A549 (cell line): ENCODE data around the gene PHAF1. TPM values are rescaled to one million over a fixed set of nuclear protein-coding genes. Genes with fewer than 3 reads are reported as not detected.

Experiments used
- ATAC-seq, 2 experiments: fragments of 200-7000 bp in 1 of 2; fragments of >200 bp in 1 of 2; cut with Nextera tagmentation in 1 of 2; cut with Tn5 transposase in 1 of 2; 3 replicates each; pipeline versions ENCODE4 v1.8.0 to v1.9.1; 2018 to 2020; ENCODE audit warnings: mild to moderate bottlenecking in 1 of 2, moderate library complexity in 1 of 2
- CTCF ChIA-PET: fragments of 300-600 bp; sonication (Branson Sonifier 250); formaldehyde crosslinking; extraction: SDS; loops from one replicate; lab custom pipeline; 2021; ENCODE audit warnings: antibody characterized with exemption, inconsistent platforms; lab: Yijun Ruan, JAX
- POLR2A ChIA-PET: fragments of 350-600 bp; formaldehyde crosslinking; extraction: SDS; loops from one replicate; lab custom pipeline; 2021; ENCODE audit warnings: antibody characterized with exemption, inconsistent platforms; lab: Yijun Ruan, JAX
- DNase-seq, 2 experiments: peaks; one replicate each; pipeline versions ENCODE4 v3.0.0 to v3.0.0-alpha.2; 2011 to 2016; ENCODE audit warnings: low read depth in 1 of 2, low spot score in 1 of 2
- FAIRE-seq: peaks from 2 replicates; lab custom pipeline; 2011; peaks lifted over from hg19 to GRCh38; lab: Jason Lieb, UNC
- H3K27ac ChIP-seq, 2 experiments: fragments of >200 bp; sonication (Bioruptor Twin); formaldehyde crosslinking; 3 replicates each; pipeline ENCODE4 v1.5.1; 2016 to 2017
- H3K4me1 ChIP-seq: fragments of >200 bp; sonication (Bioruptor Twin); formaldehyde crosslinking; 3 replicates; pipeline ENCODE4 v1.6.1; 2016
- H3K4me2 ChIP-seq: fragments of >200 bp; sonication (Bioruptor Twin); formaldehyde crosslinking; 3 replicates; pipeline ENCODE4 v1.6.1; 2016
- H3K4me3 ChIP-seq: fragments of >200 bp; sonication (Bioruptor Twin); formaldehyde crosslinking; 3 replicates; pipeline ENCODE4 v1.5.1; 2016
- H3K9me3 ChIP-seq: fragments of >200 bp; sonication (Bioruptor Twin); formaldehyde crosslinking; 3 replicates; pipeline ENCODE4 v1.6.1; 2016
- CBX2 ChIP-seq: fragments of 200-600 bp; sonication (generic); IDR thresholded peaks from 2 replicates; pipeline ENCODE4 v1.6.1; 2016; ENCODE audit warnings: low read depth, mild to moderate bottlenecking, borderline replicate concordance
- CBX8 ChIP-seq: fragments of 200-600 bp; sonication (generic); IDR thresholded peaks from 2 replicates; pipeline ENCODE4 v1.6.1; 2016
- CHD4 ChIP-seq: fragments of 200-600 bp; sonication (generic); IDR thresholded peaks from 2 replicates; pipeline ENCODE4 v1.6.1; 2016; ENCODE audit warnings: antibody characterized with exemption, mild to moderate bottlenecking, borderline replicate concordance
- EHMT2 ChIP-seq: fragments of 200-600 bp; sonication (generic); IDR thresholded peaks from 2 replicates; pipeline ENCODE4 v1.6.1; 2016; ENCODE audit warnings: antibody characterized with exemption, low read depth, mild to moderate bottlenecking, moderate library complexity
- ELK1 ChIP-seq: fragments of 150-350 bp; IDR thresholded peaks from 2 replicates; pipeline ENCODE4 v1.6.1; 2014; ENCODE audit warnings: low read depth, mild to moderate bottlenecking, low read length
- ESRRA ChIP-seq: fragments of 150-350 bp; IDR thresholded peaks from 2 replicates; pipeline ENCODE4 v1.6.1; 2014; ENCODE audit warnings: mild to moderate bottlenecking, low read length, borderline replicate concordance
- FOSL2 ChIP-seq, 2 experiments: fragments of 450-650 bp in 1 of 2; fragments of >200 bp in 1 of 2; sonication (Bioruptor Twin) in 1 of 2; formaldehyde crosslinking; IDR thresholded peaks; 2 replicates each; pipeline versions ENCODE4 v1.5.0 to v1.6.1; 2016 to 2020; ENCODE audit warnings: mild to moderate bottlenecking in 1 of 2, moderate library complexity in 1 of 2
- GATA3 ChIP-seq: IDR thresholded peaks from 2 replicates; pipeline ENCODE4 v1.6.1; 2012; ENCODE audit warnings: borderline replicate concordance
- HMGXB4 ChIP-seq: fragments of 250-450 bp; sonication (Bioruptor Pico); IDR thresholded peaks from 2 replicates; pipeline ENCODE4 v1.5.0; 2021; ENCODE audit warnings: mild to moderate bottlenecking, moderate library complexity, borderline replicate concordance
- HOXA7 ChIP-seq: fragments of 250-450 bp; sonication (Bioruptor Pico); IDR thresholded peaks from 2 replicates; pipeline ENCODE4 v1.5.0; 2020; ENCODE audit warnings: mild to moderate bottlenecking, moderate library complexity
- JUN ChIP-seq, 2 experiments: fragments of >200 bp; sonication (Bioruptor Twin); formaldehyde crosslinking; IDR thresholded peaks; 2 replicates in 1 of 2; 3 replicates in 1 of 2; pipeline ENCODE4 v1.6.1; 2016 to 2017
- MAFK ChIP-seq: fragments of 450-650 bp; IDR thresholded peaks from 2 replicates; pipeline ENCODE4 v1.6.1; 2014; ENCODE audit not compliant: partially characterized antibody
- MAZ ChIP-seq: fragments of 150-350 bp; IDR thresholded peaks from 2 replicates; pipeline ENCODE4 v1.6.1; 2014; ENCODE audit warnings: antibody characterized with exemption, low read depth, low read length, borderline replicate concordance
- MYC ChIP-seq: IDR thresholded peaks from 2 replicates; pipeline ENCODE4 v1.6.1; 2012; ENCODE audit warnings: mild to moderate bottlenecking, inconsistent platforms, low read length, improper control_type of control experiment, borderline replicate concordance
- NFE2L2 ChIP-seq: fragments of 150-350 bp; conservative IDR thresholded peaks from 2 replicates; pipeline ENCODE4 v1.6.1; 2014; ENCODE audit warnings: low read length
- NR3C1 ChIP-seq: fragments of >200 bp; sonication (Bioruptor Twin); formaldehyde crosslinking; IDR thresholded peaks from 3 replicates; pipeline ENCODE4 v1.6.1; 2017
- PHF8 ChIP-seq: fragments of 200-600 bp; sonication (generic); IDR thresholded peaks from 2 replicates; pipeline ENCODE4 v1.6.1; 2016; ENCODE audit warnings: low read depth, mild to moderate bottlenecking, antibody characterized with exemption, moderate library complexity, borderline replicate concordance
- POLR2AphosphoS2 ChIP-seq: conservative IDR thresholded peaks from 2 replicates; pipeline ENCODE4 v1.6.1; 2012; ENCODE audit warnings: low read length, improper control_type of control experiment, inconsistent platforms
- RARB ChIP-seq: fragments of 250-450 bp; sonication (Bioruptor Pico); IDR thresholded peaks from 2 replicates; pipeline ENCODE4 v1.8.0; 2021; ENCODE audit warnings: mild to moderate bottlenecking, moderate library complexity
- TP53 ChIP-seq: fragments of 250-450 bp; sonication (Bioruptor Pico); IDR thresholded peaks from 2 replicates; pipeline ENCODE4 v1.5.0; 2021; ENCODE audit warnings: mild to moderate bottlenecking, moderate library complexity
- ZC3H11A ChIP-seq: fragments of 450-650 bp; IDR thresholded peaks from 2 replicates; pipeline ENCODE4 v1.6.1; 2014; ENCODE audit warnings: antibody characterized with exemption, mild to moderate bottlenecking
- ZFP36 ChIP-seq: fragments of 450-650 bp; IDR thresholded peaks from 2 replicates; pipeline ENCODE4 v1.6.1; 2014; ENCODE audit warnings: borderline replicate concordance; ENCODE audit not compliant: partially characterized antibody
- ZSCAN20 ChIP-seq: fragments of 250-450 bp; sonication (Bioruptor Pico); IDR thresholded peaks from 2 replicates; pipeline ENCODE4 v1.8.0; 2022; ENCODE audit warnings: mild to moderate bottlenecking, moderate library complexity
- WGBS: methylation state at CpG from one replicate; pipeline ENCODE4 v1.1.6; 2017; ENCODE audit errors: missing lambda C conversion rate; 5-methylcytosine and 5-hydroxymethylcytosine counted together
- polyA plus RNA-seq, 4 experiments: library from polyadenylated mRNA; depleted of rRNA in 3 of 4; stranded (reverse); fragments of >200 nt; fragmentation: RNase III in 1 of 4; extraction: RNeasy Plus Mini Kit Qiagen cat#74134 plus additional on column Dnase treatment in 1 of 4; gene quantifications; 2 replicates in 3 of 4; 3 replicates in 1 of 4; pipeline ENCODE4 v1.2.3, GENCODE V29; 2011 to 2017
- TF ChIP-seq, protein P1 (sequence below): IDR thresholded peaks from 2 replicates; pipeline ENCODE4 v1.6.1; 2012; ENCODE audit warnings: low read depth, borderline replicate concordance
- TF ChIP-seq, protein P2 (sequence below): fragments of >200 bp; sonication (Bioruptor Twin); formaldehyde crosslinking; IDR thresholded peaks from 3 replicates; pipeline ENCODE4 v1.6.1; 2016

PHAF1 gene
- polyA plus RNA-seq, 2 of the 4 experiments (the other 2 are of a cell fraction), result 21.6 to 37.6 TPM

DNA sequence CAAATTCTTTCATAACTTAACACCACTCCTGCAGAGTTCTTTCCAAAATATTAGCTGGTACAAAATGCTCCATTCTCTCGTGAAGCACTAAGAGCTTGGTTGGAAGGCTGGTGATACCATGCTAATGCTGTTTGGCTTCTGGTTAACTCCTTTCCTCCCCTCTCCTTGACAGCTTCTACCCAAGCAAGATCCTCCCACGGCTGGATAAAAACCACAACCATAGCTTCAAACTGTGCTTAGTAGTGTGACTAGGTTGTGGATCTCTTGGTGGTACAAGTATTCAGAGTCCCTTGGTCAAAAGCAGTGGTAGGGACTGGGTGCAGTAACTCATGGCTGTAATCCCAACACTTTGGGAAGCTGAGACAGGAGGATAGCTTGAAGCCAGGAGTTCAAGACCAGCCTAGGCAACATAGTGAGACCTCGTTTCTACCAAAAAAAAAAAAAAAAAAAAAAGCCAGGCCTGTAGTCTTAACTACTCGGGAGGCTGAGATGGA, 2.3 kb downstream of the PHAF1 start (continued):
- no peak for TF ChIP-seq PHF8
- TF ChIP-seq ZFP36, result no peak
- TF ChIP-seq JUN (IDR thresholded peaks at IDR 0.05), result no peak

DNA sequence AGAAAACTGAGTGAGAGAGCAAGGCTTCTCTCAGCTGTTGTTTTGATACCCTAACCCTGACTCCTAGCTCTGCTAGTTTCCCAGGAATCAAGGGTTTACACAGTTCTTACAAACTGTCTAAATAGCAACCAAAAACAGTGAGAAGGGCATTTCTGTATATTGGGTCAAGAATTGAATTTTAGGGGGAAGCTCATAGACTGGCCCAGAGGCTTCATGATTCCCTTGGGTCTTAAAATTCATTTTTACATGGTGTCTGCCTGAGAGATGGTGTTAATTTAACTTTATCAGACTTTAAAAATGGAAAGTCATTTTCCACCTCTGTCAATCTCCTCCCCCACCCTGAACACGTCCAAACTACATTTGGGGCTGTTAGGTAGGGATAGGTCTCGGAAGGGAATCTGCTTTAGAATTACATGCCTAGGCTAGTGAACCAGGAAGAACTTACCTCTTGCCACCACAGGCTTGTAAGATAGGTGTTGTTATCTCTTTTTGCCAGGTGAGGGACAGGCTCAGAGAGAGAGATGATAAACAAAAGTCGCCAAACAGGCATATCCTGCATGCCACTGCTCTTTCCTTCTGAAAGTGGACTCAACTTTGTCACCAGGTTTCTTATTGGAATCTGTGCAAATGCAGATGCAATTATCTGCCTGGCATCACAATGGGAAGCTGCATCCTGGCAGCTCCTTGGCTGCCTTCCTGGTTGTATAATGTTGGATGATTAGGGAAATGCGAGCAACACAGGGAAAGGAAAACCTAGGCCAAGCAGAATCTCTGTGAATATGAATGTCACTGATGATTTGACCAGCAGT, 3.1 kb downstream of the PHAF1 start:
- DNase-seq (no peak), FAIRE-seq (no peak), ATAC-seq (no peak)
- POLR2A ChIA-PET, result no interaction called here
- Histone ChIP-seq H3K4me1 (peaks cover 50% of the 10 kb centered on the region), H3K9me3 (no peaks in the 10 kb centered on the region), H3K27ac (no peak overlapping the region), H3K4me3 (no peak overlapping the region), H3K4me2 (no peak overlapping the region)
- TF ChIP-seq CBX2, result no peak
- TF ChIP-seq, protein P1, sequence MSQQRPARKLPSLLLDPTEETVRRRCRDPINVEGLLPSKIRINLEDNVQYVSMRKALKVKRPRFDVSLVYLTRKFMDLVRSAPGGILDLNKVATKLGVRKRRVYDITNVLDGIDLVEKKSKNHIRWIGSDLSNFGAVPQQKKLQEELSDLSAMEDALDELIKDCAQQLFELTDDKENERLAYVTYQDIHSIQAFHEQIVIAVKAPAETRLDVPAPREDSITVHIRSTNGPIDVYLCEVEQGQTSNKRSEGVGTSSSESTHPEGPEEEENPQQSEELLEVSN, result no peak
- no peak for TF ChIP-seq EHMT2
- TF ChIP-seq CBX8, result no peak
- no peak for TF ChIP-seq MAFK
- TF ChIP-seq HMGXB4 (CRISPR knock-in tag), result no peak
- TF ChIP-seq, protein P2, sequence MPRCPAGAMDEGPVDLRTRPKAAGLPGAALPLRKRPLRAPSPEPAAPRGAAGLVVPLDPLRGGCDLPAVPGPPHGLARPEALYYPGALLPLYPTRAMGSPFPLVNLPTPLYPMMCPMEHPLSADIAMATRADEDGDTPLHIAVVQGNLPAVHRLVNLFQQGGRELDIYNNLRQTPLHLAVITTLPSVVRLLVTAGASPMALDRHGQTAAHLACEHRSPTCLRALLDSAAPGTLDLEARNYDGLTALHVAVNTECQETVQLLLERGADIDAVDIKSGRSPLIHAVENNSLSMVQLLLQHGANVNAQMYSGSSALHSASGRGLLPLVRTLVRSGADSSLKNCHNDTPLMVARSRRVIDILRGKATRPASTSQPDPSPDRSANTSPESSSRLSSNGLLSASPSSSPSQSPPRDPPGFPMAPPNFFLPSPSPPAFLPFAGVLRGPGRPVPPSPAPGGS, result no peak
- no peak for TF ChIP-seq MAZ
- no peak for TF ChIP-seq TP53 (CRISPR knock-in tag)
- TF ChIP-seq RARB (CRISPR knock-in tag), result no peak
- TF ChIP-seq ZSCAN20 (CRISPR knock-in tag), result no peak
- no peak for TF ChIP-seq ZFP36
- no peak for TF ChIP-seq HOXA7 (CRISPR knock-in tag)
- TF ChIP-seq NR3C1, result no peak
- TF ChIP-seq ESRRA, result no peak
- no peak for TF ChIP-seq PHF8
- TF ChIP-seq ZC3H11A, result no peak
- no peak for TF ChIP-seq NFE2L2
- CTCF ChIA-PET, result interaction anchor here (0.6 to 3.4 kb wide), 9 partner anchors 12 to 159 kb away, joined by 3 to 17 read pairs (median 4); no protein-coding TSS in a partner anchor
- WGBS, result 90% methylated on average over 4 of the region's 4 CpGs

DNA sequence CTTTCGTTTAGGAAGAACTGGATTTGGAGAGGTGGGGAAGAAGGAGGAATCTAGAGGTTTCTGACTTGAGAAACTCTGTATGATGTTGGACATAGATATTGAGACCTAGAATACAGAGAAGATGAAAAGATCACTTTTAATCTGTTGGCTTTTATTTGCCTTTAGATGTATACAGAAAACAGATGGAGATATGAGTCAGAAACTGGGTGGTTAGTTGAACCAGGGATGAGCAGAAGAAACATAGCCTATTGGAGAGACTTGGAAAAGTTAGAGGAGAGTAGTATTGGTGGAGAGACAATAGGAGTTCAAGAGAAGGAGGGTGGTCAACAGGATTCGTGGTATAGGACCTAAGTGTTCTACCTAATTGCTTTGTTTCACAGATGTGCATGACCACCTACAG, 5.1 kb downstream of the PHAF1 start:
- Histone ChIP-seq H3K4me1 (peaks cover 45% of the 10 kb centered on the region), H3K27ac (peak overlapping the region in 1 of 2 experiments; percentile 72; a peak in 3 of 6 replicates), H3K4me2 (peak overlapping the region; percentile 29; the same call in 2 of the 3 replicates), H3K9me3 (no peaks in the 10 kb centered on the region), H3K4me3 (no peak overlapping the region)
- FAIRE-seq, result no peak
- no peak for DNase-seq
- ATAC-seq, result no peak
- ChIA-PET CTCF (interaction anchor here (0.6 to 3.5 kb wide), 7 partner anchors 13 to 154 kb away, joined by 3 to 17 read pairs (median 3); partner anchors contain the start of gene CES3), POLR2A (interaction anchor here (1.3 kb wide), 1 partner anchor 24 kb away, joined by 3 read pairs; no protein-coding TSS in a partner anchor)
- WGBS, result 79% methylated on average over 2 of the region's 2 CpGs
- TF ChIP-seq POLR2AphosphoS2 (no peak), ZFP36 (no peak), GATA3 (no peak), FOSL2 (IDR thresholded peaks at IDR 0.05) (no peak), FOSL2 (CRISPR knock-in tag; IDR thresholded peaks at IDR 0.05) (no peak), CHD4 (no peak), MYC (no peak), ELK1 (no peak)
- TF ChIP-seq, protein P1, result no peak
